Stomach smooth muscle (tissue), 2 donors: Measurements from ENCODE around the gene SLC22A23.

Source experiments
- H3K27ac ChIP-seq: one replicate; pipeline ENCODE4 v1.7.0; 2013; ENCODE audit warnings: mild to moderate bottlenecking, low read length, inconsistent platforms
- H3K27me3 ChIP-seq, 2 donors: one replicate each; pipeline ENCODE4 v1.7.0; 2013; ENCODE audit warnings: low read length in 2 of 2; ENCODE audit not compliant: insufficient read depth in 2 of 2, control insufficient read depth in 1 of 2
- H3K36me3 ChIP-seq, 2 donors: one replicate each; pipeline ENCODE4 v1.7.0; 2013; ENCODE audit warnings: low read length in 2 of 2; ENCODE audit not compliant: control insufficient read depth in 2 of 2, insufficient read depth in 2 of 2
- H3K4me1 ChIP-seq: one replicate; pipeline ENCODE4 v1.7.0; 2013; ENCODE audit warnings: low read length; ENCODE audit not compliant: control insufficient read depth, insufficient read depth
- H3K4me3 ChIP-seq, 2 donors: one replicate each; pipeline ENCODE4 v1.7.0; 2013; ENCODE audit warnings: low read length in 2 of 2
- H3K9ac ChIP-seq, 2 donors: one replicate each; pipeline ENCODE4 v1.7.0; 2013; ENCODE audit warnings: low read length in 2 of 2, mild to moderate bottlenecking in 1 of 2
- H3K9me3 ChIP-seq, 2 donors: one replicate each; pipeline ENCODE4 v1.7.0; 2013; ENCODE audit warnings: low read length in 2 of 2; ENCODE audit not compliant: control insufficient read depth in 2 of 2
- donor health status: healthy.
- donor health status: Pancreatic carcinoma.

SLC22A23 gene

DNA sequence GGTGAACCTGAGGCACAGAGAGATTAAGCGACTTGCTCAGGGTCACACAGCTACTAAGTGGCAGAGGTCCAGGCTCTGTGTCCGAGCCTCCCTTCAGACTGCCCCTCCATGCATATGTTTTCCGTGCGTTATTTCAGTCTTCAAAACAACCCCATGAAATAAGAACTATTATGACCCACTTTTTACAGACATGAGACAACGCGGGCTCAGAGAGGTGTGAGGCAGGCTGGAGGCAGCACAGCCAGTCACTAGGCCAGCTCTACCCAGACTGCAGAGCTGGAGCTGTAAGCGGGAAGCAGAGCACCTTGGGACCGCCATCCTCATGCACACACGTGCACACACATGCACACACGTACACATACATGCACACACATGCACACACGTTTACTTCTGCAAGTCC, 135.8 kb downstream of the SLC22A23 start:
- no peaks in the 10 kb centered on the region for H3K36me3 ChIP-seq
- H3K9ac ChIP-seq = no peak overlapping the region
- H3K27me3 ChIP-seq = no peaks in the 10 kb centered on the region
- no peaks in the 10 kb centered on the region for H3K9me3 ChIP-seq
- H3K4me1 ChIP-seq = peaks cover 13% of the 10 kb centered on the region
- no peak overlapping the region for H3K4me3 ChIP-seq
- H3K27ac ChIP-seq = no peak overlapping the region

DNA sequence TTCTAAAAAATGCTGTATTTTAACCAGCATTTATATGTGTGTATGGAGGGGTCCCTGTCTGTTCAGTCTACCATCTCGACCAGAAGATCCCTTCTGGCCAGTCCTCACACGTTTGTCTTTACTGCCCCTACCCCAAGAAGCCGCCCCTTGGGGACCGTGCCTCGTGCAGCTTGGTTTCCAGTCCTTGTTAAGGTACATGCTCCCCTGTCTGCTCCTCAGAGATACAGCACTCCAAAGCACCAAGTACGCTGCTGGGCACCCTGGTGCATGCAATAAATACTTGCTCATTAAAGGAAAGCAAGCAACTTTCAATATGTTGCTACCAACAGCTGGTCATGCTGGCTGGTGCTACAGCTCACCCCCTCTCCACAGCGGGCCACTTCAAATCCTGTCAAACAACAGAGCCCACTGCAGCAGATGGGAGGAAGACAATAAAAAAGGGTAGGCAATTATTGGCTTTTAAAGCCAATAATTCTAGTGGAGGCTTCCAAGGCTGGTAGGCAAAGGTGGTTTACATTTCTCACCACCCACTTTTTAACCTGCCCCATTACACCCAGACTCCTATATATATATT, 136.5 kb downstream of the SLC22A23 start:
- no peak overlapping the region for H3K27ac ChIP-seq
- no peaks in the 10 kb centered on the region for H3K27me3 ChIP-seq
- peaks cover 9% of the 10 kb centered on the region for H3K4me1 ChIP-seq
- H3K36me3 ChIP-seq = no peaks in the 10 kb centered on the region
- H3K9ac ChIP-seq = no peak overlapping the region
- no peaks in the 10 kb centered on the region for H3K9me3 ChIP-seq
- H3K4me3 ChIP-seq = no peak overlapping the region

DNA sequence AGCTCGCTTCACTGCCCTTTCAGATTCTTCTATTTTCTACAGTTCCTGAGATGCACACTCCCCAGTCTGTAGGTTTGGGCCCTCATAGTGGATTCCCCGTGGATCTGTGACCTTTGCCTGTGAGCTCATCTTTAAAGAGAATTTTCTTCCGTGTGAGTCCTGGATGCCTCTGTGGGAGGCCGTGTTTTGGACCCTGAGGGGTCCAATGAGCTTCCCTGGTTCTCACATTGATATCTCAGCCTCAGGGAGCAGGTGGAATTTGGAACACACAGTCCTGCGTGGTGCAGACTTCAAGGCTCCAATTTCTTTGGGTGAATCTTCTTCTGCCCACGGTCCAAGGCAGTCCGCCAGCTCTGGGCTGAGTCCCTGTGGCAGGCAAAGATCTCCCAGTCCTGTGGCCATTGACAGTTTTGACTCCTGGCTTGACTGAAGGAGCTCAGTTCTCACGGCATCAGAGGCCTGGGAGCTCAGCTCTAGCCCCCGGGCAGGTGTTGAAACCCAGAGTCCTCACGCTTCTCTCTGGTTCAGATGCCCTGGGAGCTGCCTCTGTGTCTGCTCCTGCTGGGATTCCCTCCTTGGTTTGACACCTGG, 137.1 kb downstream of the SLC22A23 start:
- H3K9me3 ChIP-seq = no peaks in the 10 kb centered on the region
- no peak overlapping the region for H3K27ac ChIP-seq
- no peak overlapping the region for H3K9ac ChIP-seq
- no peaks in the 10 kb centered on the region for H3K27me3 ChIP-seq
- no peaks in the 10 kb centered on the region for H3K36me3 ChIP-seq
- peaks cover 3% of the 10 kb centered on the region for H3K4me1 ChIP-seq
- no peak overlapping the region for H3K4me3 ChIP-seq

DNA sequence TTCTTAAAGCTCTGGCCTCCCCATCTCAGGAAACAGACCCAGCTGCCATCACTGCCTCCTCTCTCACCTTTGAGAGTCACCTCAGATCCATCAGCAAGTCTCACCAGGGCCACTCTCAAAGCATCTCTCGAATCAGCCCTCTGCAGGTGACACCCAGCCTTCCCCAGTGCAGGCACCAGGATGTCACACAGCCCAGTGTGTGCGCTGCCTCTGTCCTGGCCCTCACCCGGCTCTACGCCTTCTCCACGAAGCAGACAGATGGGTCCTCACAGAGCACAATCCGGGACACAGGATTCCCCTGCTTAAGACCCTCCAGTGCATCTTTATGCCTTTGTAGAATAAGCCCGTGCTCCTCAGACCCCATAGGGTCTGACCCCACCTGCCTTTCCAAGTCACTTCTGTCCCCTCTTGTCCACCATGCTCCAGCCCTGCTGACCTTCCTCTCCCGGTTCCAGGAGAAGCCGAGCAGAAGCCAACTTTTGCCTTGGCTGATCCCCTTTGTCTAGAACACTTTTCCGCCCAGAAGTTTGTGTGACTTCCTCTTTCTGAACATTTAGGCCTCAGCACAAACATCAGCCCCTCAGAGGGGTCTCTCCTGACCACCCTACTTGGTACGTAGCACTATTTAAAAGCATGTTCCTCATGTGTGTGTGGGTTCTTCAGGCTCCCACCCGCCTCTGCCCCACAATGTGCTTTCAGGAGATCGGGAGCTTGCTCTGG, 137.9 kb downstream of the SLC22A23 start:
- Histone ChIP-seq H3K4me3 (no peak overlapping the region), H3K9ac (no peak overlapping the region), H3K4me1 (no peaks in the 10 kb centered on the region), H3K27ac (no peak overlapping the region), H3K9me3 (no peaks in the 10 kb centered on the region), H3K36me3 (no peaks in the 10 kb centered on the region), H3K27me3 (no peaks in the 10 kb centered on the region)

DNA sequence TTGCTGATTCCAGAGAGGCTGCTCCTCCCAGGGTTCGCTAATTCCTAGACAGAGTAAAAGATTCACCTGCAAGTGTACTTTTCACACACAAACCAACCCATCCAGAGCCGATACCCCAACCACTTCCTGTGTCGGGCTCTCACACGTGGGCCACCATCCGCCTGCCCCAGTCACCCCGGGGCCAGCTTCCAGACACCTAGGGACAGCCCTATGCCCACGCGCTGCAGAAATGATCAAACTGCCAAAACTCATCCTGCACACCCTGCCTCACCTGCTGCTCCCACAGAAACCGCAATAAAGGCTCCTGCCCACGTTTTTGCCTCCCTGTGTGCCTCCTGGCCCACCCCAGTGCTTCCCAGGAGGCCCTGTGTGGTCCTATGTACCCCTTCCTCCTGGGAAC, 138.6 kb downstream of the SLC22A23 start:
- H3K4me3 ChIP-seq = no peak overlapping the region
- H3K9ac ChIP-seq = no peak overlapping the region
- H3K4me1 ChIP-seq = no peaks in the 10 kb centered on the region
- no peaks in the 10 kb centered on the region for H3K36me3 ChIP-seq
- no peaks in the 10 kb centered on the region for H3K27me3 ChIP-seq
- H3K9me3 ChIP-seq = no peaks in the 10 kb centered on the region
- H3K27ac ChIP-seq = no peak overlapping the region

DNA sequence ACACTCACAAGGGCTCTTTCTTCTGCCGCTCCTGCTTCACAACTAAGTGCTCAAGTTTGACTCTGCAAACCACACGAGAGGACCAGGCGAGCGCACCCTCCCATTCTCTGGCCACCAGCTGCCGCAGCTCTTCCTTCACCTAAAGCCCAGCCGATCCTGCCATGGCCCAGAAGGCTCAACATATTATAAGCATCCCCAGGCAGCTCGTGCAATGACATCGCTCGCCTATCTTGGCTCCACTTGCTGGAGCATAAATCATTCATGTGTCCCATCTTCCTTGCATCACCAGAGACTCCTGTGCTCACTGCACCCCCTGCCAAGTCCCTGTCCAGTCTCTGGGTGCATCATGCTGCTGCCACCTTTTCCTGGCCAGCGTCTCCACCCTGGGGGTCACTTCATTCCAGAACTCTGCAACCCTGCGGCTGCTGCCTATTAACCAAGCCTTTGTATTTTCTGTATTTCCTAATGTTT, 139.1 kb downstream of the SLC22A23 start:
- H3K27ac ChIP-seq = no peak overlapping the region
- no peaks in the 10 kb centered on the region for H3K27me3 ChIP-seq
- no peaks in the 10 kb centered on the region for H3K36me3 ChIP-seq
- H3K9ac ChIP-seq = no peak overlapping the region
- H3K4me3 ChIP-seq = no peak overlapping the region
- no peaks in the 10 kb centered on the region for H3K4me1 ChIP-seq
- no peaks in the 10 kb centered on the region for H3K9me3 ChIP-seq

DNA sequence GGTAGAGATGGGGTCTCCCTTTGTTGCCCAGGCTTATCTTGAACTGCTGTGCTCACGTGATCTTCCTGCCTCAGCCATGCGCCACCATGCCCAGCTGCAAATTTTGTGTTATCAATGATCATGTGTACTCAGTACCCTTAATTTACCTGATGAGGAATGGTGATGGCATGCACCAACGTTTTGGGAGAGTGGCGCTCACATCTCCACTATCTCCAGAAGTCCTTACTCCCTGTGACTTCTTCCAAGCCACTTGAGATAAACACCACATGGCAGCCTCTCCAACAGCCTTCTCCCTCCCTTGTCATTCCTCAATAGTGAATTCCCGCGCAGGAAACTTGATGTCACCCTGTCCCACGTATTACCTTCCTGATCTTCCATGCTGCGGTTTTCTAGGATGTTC, 140.0 kb downstream of the SLC22A23 start:
- no peaks in the 10 kb centered on the region for H3K9me3 ChIP-seq
- no peaks in the 10 kb centered on the region for H3K27me3 ChIP-seq
- no peaks in the 10 kb centered on the region for H3K36me3 ChIP-seq
- H3K4me1 ChIP-seq = no peaks in the 10 kb centered on the region
- H3K4me3 ChIP-seq = no peak overlapping the region
- H3K27ac ChIP-seq = no peak overlapping the region
- H3K9ac ChIP-seq = no peak overlapping the region

DNA sequence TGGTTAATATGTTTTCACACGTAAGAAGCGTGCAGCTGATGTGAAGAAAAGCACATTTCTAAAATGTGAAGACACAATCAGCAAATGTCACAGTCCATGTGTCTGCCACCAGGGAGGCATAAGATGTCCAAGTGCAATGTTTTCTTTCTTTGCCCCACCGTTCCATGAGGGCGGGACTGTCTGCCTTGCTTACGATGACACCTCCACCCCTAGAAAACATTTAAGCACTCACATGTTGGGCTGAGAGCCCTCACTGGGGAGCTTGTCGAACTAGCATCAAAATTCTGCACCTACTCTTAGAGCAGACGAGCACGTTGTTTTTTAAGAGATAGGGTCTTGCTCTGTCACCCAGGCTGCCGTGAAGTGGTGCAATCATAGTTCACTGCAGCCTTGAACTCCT, 140.5 kb downstream of the SLC22A23 start:
- Histone ChIP-seq H3K36me3 (no peaks in the 10 kb centered on the region), H3K4me1 (no peaks in the 10 kb centered on the region), H3K9me3 (no peaks in the 10 kb centered on the region), H3K27ac (no peak overlapping the region), H3K4me3 (no peak overlapping the region), H3K9ac (no peak overlapping the region), H3K27me3 (no peaks in the 10 kb centered on the region)

DNA sequence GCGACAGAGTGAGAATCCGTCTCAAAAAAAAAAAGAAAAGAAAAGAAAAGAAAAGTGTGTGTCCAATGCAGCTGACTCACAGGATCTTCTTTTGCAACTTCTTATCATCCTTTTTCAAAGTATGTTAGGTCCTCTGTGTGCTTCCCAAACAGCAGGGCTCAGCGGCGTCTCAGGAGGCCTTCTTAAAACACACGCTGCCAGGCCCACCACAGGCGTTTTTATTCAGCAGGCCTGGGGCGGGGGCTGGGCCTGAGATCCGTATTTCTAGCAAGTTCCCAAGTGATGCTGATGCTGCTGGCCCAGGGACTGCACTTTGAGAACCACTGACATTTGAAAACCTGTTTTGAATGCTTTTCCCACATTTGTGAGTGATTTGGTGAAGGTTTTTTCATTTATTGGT, 141.0 kb downstream of the SLC22A23 start:
- H3K9ac ChIP-seq = no peak overlapping the region
- H3K4me1 ChIP-seq = no peaks in the 10 kb centered on the region
- no peaks in the 10 kb centered on the region for H3K27me3 ChIP-seq
- no peak overlapping the region for H3K4me3 ChIP-seq
- no peak overlapping the region for H3K27ac ChIP-seq
- H3K36me3 ChIP-seq = no peaks in the 10 kb centered on the region
- H3K9me3 ChIP-seq = no peaks in the 10 kb centered on the region

DNA sequence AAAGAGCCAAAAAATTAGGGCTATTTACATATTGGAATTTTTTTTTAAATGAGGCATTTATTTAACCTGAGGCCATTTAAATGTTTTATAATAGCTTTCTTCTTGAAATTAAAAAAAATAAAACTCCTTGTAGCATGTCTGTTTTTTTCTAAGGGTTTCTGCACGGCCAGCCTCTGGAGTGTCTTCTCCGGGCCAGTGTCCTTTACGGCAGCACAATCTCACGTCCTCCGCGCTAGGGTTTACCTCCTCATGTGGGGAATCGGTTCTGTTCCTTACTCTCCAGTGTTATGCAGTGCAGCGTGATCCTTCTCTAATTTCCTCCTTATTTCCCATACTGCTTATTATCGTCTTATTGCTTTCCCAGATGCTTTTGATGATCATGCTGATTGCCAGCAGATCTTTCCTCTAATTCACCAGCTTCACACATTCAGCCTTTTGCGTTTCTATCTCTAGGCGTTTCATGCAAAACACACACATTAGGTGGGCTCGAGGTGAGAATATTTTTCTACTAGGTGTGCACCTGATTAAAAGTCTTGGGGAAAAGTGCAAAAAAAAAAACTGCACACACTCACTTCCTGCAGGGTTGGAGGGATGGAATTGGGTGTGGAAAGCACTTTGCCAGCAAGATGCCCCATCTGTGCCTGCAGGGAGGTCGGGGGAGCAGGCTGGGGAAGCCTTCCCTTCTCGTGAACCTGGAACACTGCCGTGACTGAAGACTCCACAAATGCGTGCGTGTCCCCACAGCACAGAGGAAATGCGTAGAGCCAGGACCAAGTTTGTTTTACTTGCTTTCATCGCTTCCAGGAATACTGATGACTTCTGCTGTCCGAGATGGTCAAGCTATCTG, 142.0 kb downstream of the SLC22A23 start:
- Histone ChIP-seq H3K36me3 (no peaks in the 10 kb centered on the region), H3K27ac (no peak overlapping the region), H3K4me1 (no peaks in the 10 kb centered on the region), H3K9me3 (no peaks in the 10 kb centered on the region), H3K4me3 (no peak overlapping the region), H3K9ac (no peak overlapping the region), H3K27me3 (no peaks in the 10 kb centered on the region)
